Activated CD8-positive, alpha-beta T cell treated with anti-CD3 and anti-CD28 coated beads, Interleukin-2, amount 10 ng/mL, durations not matched to agents 7 days and 5 days (primary cell): ENCODE results near the gene DOK7. TPM values are rescaled to one million over a fixed set of nuclear protein-coding genes. Genes with fewer than 3 reads are reported as not detected.

ENCODE experiments used
- ATAC-seq: fragments of 150-1000 bp; cut with Tn5 transposase; one replicate; pipeline ENCODE4 v1.10.0; 2021; ENCODE audit warnings: moderate library complexity
- CTCF ChIA-PET: fragments of 350-600 bp; sonication (Branson Sonifier 250); formaldehyde crosslinking; loops from one replicate; lab custom pipeline; 2021; ENCODE audit warnings: antibody characterized with exemption; lab: Charles Lee
- POLR2A ChIA-PET: fragments of 350-600 bp; sonication (Branson Sonifier 250); formaldehyde crosslinking; loops from one replicate; lab custom pipeline; 2021; ENCODE audit warnings: antibody characterized with exemption; lab: Charles Lee
- DNase-seq: peaks from one replicate; pipeline ENCODE4 v3.0.0-alpha.2; 2020
- H3K27ac Mint-ChIP-seq: one replicate; pipeline ENCODE4 v1.8.0; 2021; ENCODE audit warnings: mild to moderate bottlenecking, mixed read lengths
- H3K27me3 Mint-ChIP-seq: one replicate; pipeline ENCODE4 v1.8.0; 2021; ENCODE audit warnings: low read depth, mixed read lengths
- H3K36me3 Mint-ChIP-seq: one replicate; pipeline ENCODE4 v1.8.0; 2021; ENCODE audit warnings: low read depth, mixed read lengths
- H3K4me1 Mint-ChIP-seq: one replicate; pipeline ENCODE4 v1.8.0; 2021; ENCODE audit warnings: low read depth, mixed read lengths
- H3K4me3 Mint-ChIP-seq: one replicate; pipeline ENCODE4 v1.8.0; 2021; ENCODE audit warnings: mild to moderate bottlenecking, mixed read lengths
- H3K9me3 Mint-ChIP-seq: one replicate; pipeline ENCODE4 v1.8.0; 2022; ENCODE audit warnings: mixed read lengths; ENCODE audit not compliant: insufficient read depth
- total RNA-seq, 2 experiments: library from RNA; stranded (reverse); gene quantifications; one replicate each; pipeline ENCODE4 v1.2.3, GENCODE V29; 2021

Gene DOK7
- total RNA-seq, 2 experiments from 2014 or later = not detected

- Mint-ChIP-seq H3K9me3 (no peaks in the 10 kb centered on the region), H3K36me3 (no peaks in the 10 kb centered on the region), H3K27ac (no peak overlapping the region), H3K4me3 (no peak overlapping the region), H3K27me3 (peaks cover 8% of the 10 kb centered on the region), H3K4me1 (no peaks in the 10 kb centered on the region)
- ATAC-seq = no peak
- DNase-seq = no peak
- ChIA-PET CTCF (no interaction called here), POLR2A (no interaction called here)
These were observed 32.3 kb downstream of the DOK7 start for GRCh38 chr4:3495204-3495975.

GRCh38 chr4:3496021-3496420 lies 32.9 kb downstream of the DOK7 start:
- no peaks in the 10 kb centered on the region for H3K36me3 Mint-ChIP-seq
- H3K4me1 Mint-ChIP-seq = no peaks in the 10 kb centered on the region

GRCh38 chr4:3497095-3497494 lies 34.0 kb downstream of the DOK7 start:
- no peak overlapping the region for H3K27ac Mint-ChIP-seq
- no peak overlapping the region for H3K4me3 Mint-ChIP-seq
- CTCF ChIA-PET = no interaction called here
- H3K36me3 Mint-ChIP-seq = no peaks in the 10 kb centered on the region
- H3K27me3 Mint-ChIP-seq = peaks cover 3% of the 10 kb centered on the region
- POLR2A ChIA-PET = no interaction called here
- no peaks in the 10 kb centered on the region for H3K4me1 Mint-ChIP-seq
- no peak for ATAC-seq
- H3K9me3 Mint-ChIP-seq = no peaks in the 10 kb centered on the region
- no peak for DNase-seq

More at GRCh38 chr4:3496021-3496420, 32.9 kb downstream of the DOK7 start:
- Mint-ChIP-seq H3K4me3 (no peak overlapping the region), H3K9me3 (no peaks in the 10 kb centered on the region), H3K27ac (no peak overlapping the region), H3K27me3 (peaks cover 8% of the 10 kb centered on the region)
- no peak for ATAC-seq
- DNase-seq = no peak
- CTCF ChIA-PET = no interaction called here
- POLR2A ChIA-PET = no interaction called here

GRCh38 chr4:3497523-3498389 lies 34.6 kb downstream of the DOK7 start:
- DNase-seq = no peak
- ATAC-seq = no peak
- no peaks in the 10 kb centered on the region for H3K9me3 Mint-ChIP-seq
- H3K27ac Mint-ChIP-seq = no peak overlapping the region
- no peaks in the 10 kb centered on the region for H3K4me1 Mint-ChIP-seq
- CTCF ChIA-PET = no interaction called here
- H3K27me3 Mint-ChIP-seq = no peaks in the 10 kb centered on the region
- no peaks in the 10 kb centered on the region for H3K36me3 Mint-ChIP-seq
- POLR2A ChIA-PET = no interaction called here
- H3K4me3 Mint-ChIP-seq = no peak overlapping the region

GRCh38 chr4:3498407-3498806 lies 35.3 kb downstream of the DOK7 start:
- Mint-ChIP-seq H3K27me3 (no peaks in the 10 kb centered on the region), H3K27ac (no peak overlapping the region), H3K9me3 (no peaks in the 10 kb centered on the region), H3K36me3 (peaks cover 1% of the 10 kb centered on the region), H3K4me3 (no peak overlapping the region), H3K4me1 (peaks cover 5% of the 10 kb centered on the region)
- ChIA-PET POLR2A (no interaction called here), CTCF (no interaction called here)
- ATAC-seq = no peak
- DNase-seq = no peak

- H3K36me3 Mint-ChIP-seq = peaks cover 4% of the 10 kb centered on the region
- no peak overlapping the region for H3K4me3 Mint-ChIP-seq
- peaks cover 8% of the 10 kb centered on the region for H3K4me1 Mint-ChIP-seq
- H3K9me3 Mint-ChIP-seq = no peaks in the 10 kb centered on the region
- no peak for DNase-seq
- no peaks in the 10 kb centered on the region for H3K27me3 Mint-ChIP-seq
- ChIA-PET POLR2A (interaction anchor here (0.6 kb wide), 1 partner anchor 135 kb away, joined by 3 read pairs; no protein-coding TSS in a partner anchor), CTCF (no interaction called here)
- ATAC-seq = no peak
- no peak overlapping the region for H3K27ac Mint-ChIP-seq
These were observed 35.9 kb downstream of the DOK7 start for GRCh38 chr4:3498901-3499510.

GRCh38 chr4:3499710-3500109 lies 36.6 kb downstream of the DOK7 start:
- Mint-ChIP-seq H3K27me3 (no peaks in the 10 kb centered on the region), H3K36me3 (peaks cover 4% of the 10 kb centered on the region), H3K27ac (no peak overlapping the region), H3K9me3 (no peaks in the 10 kb centered on the region), H3K4me3 (no peak overlapping the region), H3K4me1 (peaks cover 8% of the 10 kb centered on the region)
- DNase-seq = no peak
- ChIA-PET POLR2A (no interaction called here), CTCF (no interaction called here)
- ATAC-seq = no peak

GRCh38 chr4:3500111-3500510 lies 37.0 kb downstream of the DOK7 start:
- POLR2A ChIA-PET = no interaction called here
- Mint-ChIP-seq H3K27me3 (no peaks in the 10 kb centered on the region), H3K36me3 (peaks cover 4% of the 10 kb centered on the region), H3K27ac (no peak overlapping the region), H3K4me1 (peaks cover 8% of the 10 kb centered on the region), H3K4me3 (no peak overlapping the region), H3K9me3 (no peaks in the 10 kb centered on the region)
- CTCF ChIA-PET = no interaction called here
- DNase-seq (no peak), ATAC-seq (no peak)

GRCh38 chr4:3500634-3501101 lies 37.6 kb downstream of the DOK7 start:
- no peaks in the 10 kb centered on the region for H3K27me3 Mint-ChIP-seq
- peaks cover 4% of the 10 kb centered on the region for H3K36me3 Mint-ChIP-seq
- DNase-seq = no peak
- ChIA-PET CTCF (no interaction called here), POLR2A (no interaction called here)
- H3K4me1 Mint-ChIP-seq = peaks cover 8% of the 10 kb centered on the region
- no peak overlapping the region for H3K27ac Mint-ChIP-seq
- no peaks in the 10 kb centered on the region for H3K9me3 Mint-ChIP-seq
- no peak overlapping the region for H3K4me3 Mint-ChIP-seq
- no peak for ATAC-seq

- Mint-ChIP-seq H3K9me3 (no peaks in the 10 kb centered on the region), H3K36me3 (peaks cover 6% of the 10 kb centered on the region), H3K4me3 (no peak overlapping the region), H3K27ac (no peak overlapping the region), H3K4me1 (peaks cover 8% of the 10 kb centered on the region), H3K27me3 (no peaks in the 10 kb centered on the region)
- POLR2A ChIA-PET = no interaction called here
- ATAC-seq (no peak), DNase-seq (no peak)
- CTCF ChIA-PET = interaction anchor here (1.0 kb wide), 1 partner anchor 21 kb away, joined by 6 read pairs; no protein-coding TSS in a partner anchor
These were observed 38.2 kb downstream of the DOK7 start for GRCh38 chr4:3501126-3501824.

GRCh38 chr4:3501825-3502425 lies 38.8 kb downstream of the DOK7 start:
- Mint-ChIP-seq H3K27me3 (no peaks in the 10 kb centered on the region), H3K27ac (no peak overlapping the region), H3K4me3 (no peak overlapping the region), H3K36me3 (peaks cover 6% of the 10 kb centered on the region), H3K4me1 (peaks cover 8% of the 10 kb centered on the region), H3K9me3 (no peaks in the 10 kb centered on the region)
- ChIA-PET CTCF (interaction anchor here (1.0 kb wide), 1 partner anchor 21 kb away, joined by 6 read pairs; no protein-coding TSS in a partner anchor), POLR2A (no interaction called here)
- DNase-seq = no peak
- no peak for ATAC-seq
